Left ventricle myocardium inferior (tissue), 1 donor: ENCODE results near the gene CABLES2. TPM values are rescaled to one million over a fixed set of nuclear protein-coding genes. Genes with fewer than 3 reads are reported as not detected.

Source experiments
- DNase-seq: peaks from one replicate; pipeline ENCODE4 v3.0.0-alpha.2; 2020
- H3K27ac ChIP-seq: fragments of 200-600 bp; replicated peaks from 2 replicates; pipeline ENCODE4 v1.8.0; 2021
- H3K27me3 ChIP-seq: fragments of 200-600 bp; 2 replicates; pipeline ENCODE4 v1.8.0; 2021; ENCODE audit warnings: low read depth
- H3K36me3 ChIP-seq: fragments of 200-600 bp; 2 replicates; pipeline ENCODE4 v1.8.0; 2021
- H3K4me1 ChIP-seq: fragments of 200-600 bp; 2 replicates; pipeline ENCODE4 v1.8.0; 2021
- H3K4me3 ChIP-seq: fragments of 200-600 bp; 2 replicates; pipeline ENCODE4 v1.8.0; 2021; ENCODE audit warnings: mild to moderate bottlenecking, moderate library complexity
- H3K9me3 ChIP-seq: fragments of 200-600 bp; replicated peaks from 2 replicates; pipeline ENCODE4 v1.8.0; 2021
- CTCF ChIP-seq: fragments of 200-600 bp; IDR thresholded peaks from 2 replicates; pipeline ENCODE4 v1.8.0; 2021; ENCODE audit warnings: antibody characterized with exemption, mild to moderate bottlenecking, borderline replicate concordance
- intact Hi-C: fragments of 100-400 bp; cut with micrococcal nuclease; formaldehyde crosslinking; loops from one replicate; pipeline ENCODE4 v1.11.0; 2022
- total RNA-seq: library from RNA; stranded (reverse); fragmentation: NEBNext Ultra II Directional; extraction: Animal tissue kit (Norgen Biotek cat#: 25700); gene quantifications from one replicate; pipeline ENCODE4 v1.2.1, GENCODE V29; 2021
- donor health status: DM: no; HTN: yes; CAD: no; lungs with severe emphysema.

CABLES2 gene
- total RNA-seq, 1 donor from 2014 or later = 12.0 TPM

GRCh38 chr20:62355516-62355877, 51.6 kb downstream of the CABLES2 start:
- Histone ChIP-seq H3K36me3 (peaks cover 19% of the 10 kb centered on the region), H3K27me3 (no peaks in the 10 kb centered on the region), H3K27ac (peak overlapping the region; percentile 98), H3K4me1 (peaks cover 87% of the 10 kb centered on the region), H3K9me3 (no peaks in the 10 kb centered on the region), H3K4me3 (peak overlapping the region; percentile 53)
- DNase-seq = peak; percentile 69
- intact Hi-C loops = no loop called here
- TF ChIP-seq CTCF = no peak

- TF ChIP-seq CTCF = no peak
- peaks cover 23% of the 10 kb centered on the region for H3K36me3 ChIP-seq
- no peaks in the 10 kb centered on the region for H3K9me3 ChIP-seq
- no peak for DNase-seq
- intact Hi-C loops = no loop called here
- peaks cover 84% of the 10 kb centered on the region for H3K4me1 ChIP-seq
- H3K27me3 ChIP-seq = no peaks in the 10 kb centered on the region
- H3K27ac ChIP-seq = peak overlapping the region; percentile 98
- peak overlapping the region; percentile 53 for H3K4me3 ChIP-seq
Measured at GRCh38 chr20:62354811-62355341, 52.2 kb downstream of the CABLES2 start.

GRCh38 chr20:62354031-62354808, 52.9 kb downstream of the CABLES2 start:
- intact Hi-C loops = no loop called here
- Histone ChIP-seq H3K27me3 (no peaks in the 10 kb centered on the region), H3K27ac (peak overlapping the region; percentile 98), H3K36me3 (peaks cover 23% of the 10 kb centered on the region), H3K4me3 (peak overlapping the region; percentile 53), H3K4me1 (peaks cover 78% of the 10 kb centered on the region), H3K9me3 (peaks cover 1% of the 10 kb centered on the region)
- no peak for TF ChIP-seq CTCF
- DNase-seq = no peak

- Histone ChIP-seq H3K36me3 (peaks cover 25% of the 10 kb centered on the region), H3K27ac (peak overlapping the region; percentile 98), H3K4me3 (peak overlapping the region; percentile 6), H3K4me1 (peaks cover 70% of the 10 kb centered on the region), H3K27me3 (no peaks in the 10 kb centered on the region), H3K9me3 (peaks cover 8% of the 10 kb centered on the region)
- DNase-seq = no peak
- intact Hi-C loops = no loop called here
- no peak for TF ChIP-seq CTCF
Measured at GRCh38 chr20:62353289-62354030, 53.6 kb downstream of the CABLES2 start.

- peaks cover 62% of the 10 kb centered on the region for H3K4me1 ChIP-seq
- intact Hi-C loops = no loop called here
- no peaks in the 10 kb centered on the region for H3K27me3 ChIP-seq
- peaks cover 33% of the 10 kb centered on the region for H3K36me3 ChIP-seq
- TF ChIP-seq CTCF = peak; percentile 28
- peak overlapping the region; percentile 6 for H3K4me3 ChIP-seq
- peaks cover 8% of the 10 kb centered on the region for H3K9me3 ChIP-seq
- peak overlapping the region; percentile 98 for H3K27ac ChIP-seq
- DNase-seq = peak; percentile 88
Measured at GRCh38 chr20:62352402-62353288, 54.4 kb downstream of the CABLES2 start.
